NCI-H2081 (cell line): ENCODE data around the gene OR1E1.
"Not testable (repeated sequence)": the region's sequence is repeated elsewhere in the genome, so short reads cannot be mapped to it uniquely, and the experiment has no call there.

Experiments used
- DNase-seq, 2 experiments: peaks; one replicate each; lab custom pipeline; 2025; lab: John Stamatoyannopoulos, UW

OR1E1 gene

GRCh38 chr17:3398310-3398709, at the start of gene OR1E1:
OR1E1 (minus strand) TSS chr17:3398410; CDS start chr17:3398410, 0 bp downstream.
- no peak for DNase-seq

GRCh38 chr17:3447625-3448024, 49.4 kb upstream of the OR1E1 start:
- no peak for DNase-seq

- DNase-seq, result no peak
These were observed 42.2 kb upstream of the OR1E1 start for GRCh38 chr17:3440451-3440850.

GRCh38 chr17:3438368-3438767, 40.2 kb upstream of the OR1E1 start:
- DNase-seq, result no peak

- DNase-seq, result no peak
These were observed 35.5 kb upstream of the OR1E1 start, which contains the start of gene OR1E2 for GRCh38 chr17:3433741-3434140. OR1E2 (minus strand) TSS chr17:3433841; CDS start chr17:3433841, 0 bp downstream.

- DNase-seq, result not testable (repeated sequence)
These were observed 35.0 kb upstream of the OR1E1 start for GRCh38 chr17:3433215-3433614.

- no peak for DNase-seq
These were observed 20.0 kb upstream of the OR1E1 start for GRCh38 chr17:3418222-3418621.

GRCh38 chr17:3415610-3416009, 17.4 kb upstream of the OR1E1 start:
- no peak for DNase-seq

GRCh38 chr17:3412216-3412615, 14.0 kb upstream of the OR1E1 start:
- DNase-seq, result not testable (repeated sequence)

- no peak for DNase-seq
These were observed 12.9 kb upstream of the OR1E1 start, which contains the start of gene OR3A3 for GRCh38 chr17:3411070-3411469. OR3A3 (plus strand) TSS chr17:3411370.

- not testable (repeated sequence) for DNase-seq
These were observed 5.6 kb upstream of the OR1E1 start for GRCh38 chr17:3403856-3404255.

- DNase-seq, result no peak
These were observed 3.6 kb upstream of the OR1E1 start for GRCh38 chr17:3401786-3402185.

GRCh38 chr17:3400055-3400454, 1.8 kb upstream of the OR1E1 start:
- no peak for DNase-seq

GRCh38 chr17:3397801-3398200, 409 bp downstream of the OR1E1 start:
- not testable (repeated sequence) for DNase-seq

GRCh38 chr17:3389791-3390190, 8.4 kb downstream of the OR1E1 start:
- no peak for DNase-seq

- no peak for DNase-seq
These were observed 12.1 kb downstream of the OR1E1 start, which contains the start of gene OR3A2 for GRCh38 chr17:3385869-3386816. OR3A2 (minus strand) TSS chr17:3386308.

GRCh38 chr17:3381957-3382356, 16.3 kb downstream of the OR1E1 start:
- DNase-seq, result no peak

- no peak for DNase-seq
These were observed 19.9 kb downstream of the OR1E1 start for GRCh38 chr17:3378321-3378720.

GRCh38 chr17:3371167-3371566, 27.0 kb downstream of the OR1E1 start:
- not testable (repeated sequence) for DNase-seq
